ENCODE measurements around the gene TSFM.

DNA sequence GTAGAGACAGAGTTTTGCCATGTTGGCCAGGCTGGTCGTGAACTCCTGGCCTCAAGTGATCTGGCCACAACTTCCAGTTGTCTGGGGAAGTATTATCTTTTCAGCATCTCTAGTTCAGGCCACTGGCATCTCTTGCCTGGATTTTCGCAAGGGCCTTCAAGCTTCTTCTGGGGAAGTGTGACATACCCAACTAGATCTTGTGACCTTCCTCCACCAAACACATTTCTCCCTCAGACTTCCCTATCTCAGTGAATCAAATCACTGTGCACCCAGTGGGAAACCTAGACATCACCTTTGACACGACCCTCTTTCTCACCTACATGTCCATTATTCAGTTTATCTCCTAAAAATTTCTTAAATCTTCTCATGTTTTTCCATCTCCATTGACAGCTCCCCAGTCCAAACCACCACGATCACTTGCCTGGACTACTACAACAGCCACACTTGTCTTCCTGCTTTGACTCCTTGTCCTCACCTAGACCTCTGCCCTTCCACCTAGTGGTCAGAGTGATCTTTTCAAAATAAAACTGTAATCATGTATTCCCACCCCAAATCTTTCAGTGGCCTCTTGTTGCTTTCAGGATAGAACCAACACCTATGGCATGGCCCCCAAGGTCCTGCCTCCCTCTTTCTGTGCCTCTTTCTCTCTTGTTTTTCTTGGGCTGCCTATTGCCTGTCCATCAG lies 6.9 kb upstream of the TSFM start:
- TF ChIP-seq, protein P1, sequence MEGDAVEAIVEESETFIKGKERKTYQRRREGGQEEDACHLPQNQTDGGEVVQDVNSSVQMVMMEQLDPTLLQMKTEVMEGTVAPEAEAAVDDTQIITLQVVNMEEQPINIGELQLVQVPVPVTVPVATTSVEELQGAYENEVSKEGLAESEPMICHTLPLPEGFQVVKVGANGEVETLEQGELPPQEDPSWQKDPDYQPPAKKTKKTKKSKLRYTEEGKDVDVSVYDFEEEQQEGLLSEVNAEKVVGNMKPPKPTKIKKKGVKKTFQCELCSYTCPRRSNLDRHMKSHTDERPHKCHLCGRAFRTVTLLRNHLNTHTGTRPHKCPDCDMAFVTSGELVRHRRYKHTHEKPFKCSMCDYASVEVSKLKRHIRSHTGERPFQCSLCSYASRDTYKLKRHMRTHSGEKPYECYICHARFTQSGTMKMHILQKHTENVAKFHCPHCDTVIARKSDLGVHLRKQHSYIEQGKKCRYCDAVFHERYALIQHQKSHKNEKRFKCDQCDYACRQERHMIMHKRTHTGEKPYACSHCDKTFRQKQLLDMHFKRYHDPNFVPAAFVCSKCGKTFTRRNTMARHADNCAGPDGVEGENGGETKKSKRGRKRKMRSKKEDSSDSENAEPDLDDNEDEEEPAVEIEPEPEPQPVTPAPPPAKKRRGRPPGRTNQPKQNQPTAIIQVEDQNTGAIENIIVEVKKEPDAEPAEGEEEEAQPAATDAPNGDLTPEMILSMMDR (IDR thresholded peaks at IDR 0.05; ENCODE audit: low read length), result peak; percentile 26
- no peak for TF ChIP-seq EZH2 (optimal IDR thresholded peaks at IDR 0.05; ENCODE audit: low read depth, low read length)
- TF ChIP-seq EZH2phosphoT487 (IDR thresholded peaks at IDR 0.05; ENCODE audit: low read length), result no peak

Data from MM.1S (cell line).